Inflammatory macrophage treated with lipopolysaccharide for 1 hour (primary cell): ENCODE results near the gene QKI.
A peak's percentile ranks its signal among the peaks of the same experiment; 100 is the strongest.
"Not testable (repeated sequence)": the region's sequence is repeated elsewhere in the genome, so short reads cannot be mapped to it uniquely, and the experiment has no call there.

Experiments
- DNase-seq, 2 donors: peaks; one replicate each; pipeline ENCODE4 v3.0.0-alpha.2; 2020 to 2022

The QKI gene

GRCh38 chr6:163444077-163444476, 29.6 kb downstream of the QKI start:
- DNase-seq: no peak

- DNase-seq: no peak
Measured at GRCh38 chr6:163446549-163446948, 32.0 kb downstream of the QKI start.

DNA sequence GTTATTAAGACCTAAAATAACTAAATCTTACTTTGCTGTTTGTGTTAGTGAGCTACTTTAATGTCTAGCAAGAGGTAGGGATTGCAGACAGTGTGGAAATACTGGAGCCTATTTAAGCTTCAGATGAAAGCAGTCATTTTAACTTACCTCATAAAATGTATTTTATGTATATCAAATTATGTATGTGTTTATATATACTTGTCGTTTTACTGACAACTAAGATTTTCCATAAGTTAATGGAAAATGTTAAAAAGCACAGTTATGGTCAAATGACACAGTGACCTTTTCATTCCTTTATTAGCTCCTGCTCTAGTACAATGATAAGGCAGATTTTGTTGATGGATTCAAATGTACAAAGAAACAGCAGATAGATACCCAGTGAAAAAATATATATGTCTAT, 34.6 kb downstream of the QKI start:
- no peak for DNase-seq

DNA sequence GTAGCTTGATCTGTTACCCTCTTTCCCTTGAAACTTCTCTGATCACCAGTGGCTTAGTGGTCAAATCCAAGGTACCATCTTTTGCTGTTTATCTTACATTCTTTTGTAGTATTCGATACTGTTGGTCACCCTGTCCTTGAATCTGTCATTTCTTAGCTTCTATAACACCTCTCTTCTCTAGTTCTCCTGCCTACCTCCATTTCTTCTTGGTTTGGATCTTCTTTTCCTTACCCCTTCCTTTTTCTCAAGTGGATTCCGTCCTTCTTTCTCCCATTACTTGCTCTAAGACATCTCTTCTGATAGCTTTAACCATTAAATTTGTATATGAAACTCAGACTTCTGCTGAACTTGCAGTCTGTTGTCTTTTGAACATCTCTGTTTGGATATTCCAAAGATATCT, 39.9 kb downstream of the QKI start:
- no peak for DNase-seq

- no peak for DNase-seq
Measured at GRCh38 chr6:163455552-163455951, 41.0 kb downstream of the QKI start.

- peak; percentile 58 to 61 for DNase-seq
Measured at GRCh38 chr6:163457637-163458561, 43.4 kb downstream of the QKI start.

DNA sequence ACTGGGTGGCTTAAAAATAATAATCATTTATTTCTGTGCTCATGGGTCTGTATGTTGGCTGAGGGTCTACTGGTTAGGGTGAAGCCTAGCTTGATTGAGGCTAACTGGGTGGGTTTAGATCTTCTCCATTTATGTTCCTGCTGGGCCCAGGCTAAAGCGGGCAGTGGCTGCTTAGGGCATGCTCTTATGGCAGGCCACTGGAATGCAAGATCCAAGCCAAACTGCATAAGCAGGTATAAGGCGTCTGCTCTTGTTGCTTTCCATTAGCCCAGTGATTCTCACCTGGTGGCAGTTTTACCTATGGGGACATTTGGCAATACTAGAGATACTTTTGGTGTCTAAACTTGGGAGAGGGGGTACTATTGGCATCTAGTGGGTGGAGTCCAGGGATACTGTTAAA, 44.5 kb downstream of the QKI start:
- no peak for DNase-seq

DNA sequence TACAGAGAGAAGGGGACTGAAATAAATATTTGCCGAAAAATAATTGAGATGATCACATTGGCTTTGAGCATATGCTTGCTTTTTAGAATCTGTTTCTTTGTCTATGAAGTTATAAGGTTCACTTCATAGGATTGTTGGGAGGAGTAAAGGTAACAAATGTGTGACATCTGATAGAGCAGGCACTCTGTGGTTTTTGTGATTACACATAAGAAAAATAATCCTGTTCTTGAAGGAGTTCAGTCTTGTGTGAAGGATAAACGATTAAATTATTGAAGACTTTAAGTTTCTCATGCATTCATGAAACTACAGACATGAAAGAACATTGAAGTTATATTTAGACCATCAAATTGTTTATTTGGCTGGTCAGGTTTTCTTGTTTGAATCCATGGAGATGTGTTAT, 45.0 kb downstream of the QKI start:
- DNase-seq: no peak

GRCh38 chr6:163460307-163460782, 45.8 kb downstream of the QKI start:
- peak; percentile 41 to 57 for DNase-seq

DNA sequence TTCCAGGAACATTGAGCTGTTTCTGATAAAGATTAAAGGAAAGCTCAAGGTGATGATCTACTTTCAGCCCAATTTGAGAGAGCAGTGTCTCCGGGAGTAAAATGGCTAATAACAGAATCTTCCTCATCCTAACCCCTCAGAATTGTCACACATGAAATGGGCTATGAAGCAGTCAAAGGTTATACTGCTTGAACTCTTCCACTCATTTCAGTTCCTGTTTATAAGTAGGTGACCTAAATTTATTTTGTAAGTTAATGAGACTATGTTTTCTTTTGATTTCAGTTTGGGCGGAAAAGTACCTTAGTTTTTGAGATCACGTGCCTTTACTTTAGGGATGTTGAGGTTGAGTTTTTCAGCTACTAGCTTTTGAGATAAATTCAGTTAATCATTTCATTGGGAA, 47.2 kb downstream of the QKI start:
- peak in 1 of 2 donors; percentile 15 for DNase-seq

DNA sequence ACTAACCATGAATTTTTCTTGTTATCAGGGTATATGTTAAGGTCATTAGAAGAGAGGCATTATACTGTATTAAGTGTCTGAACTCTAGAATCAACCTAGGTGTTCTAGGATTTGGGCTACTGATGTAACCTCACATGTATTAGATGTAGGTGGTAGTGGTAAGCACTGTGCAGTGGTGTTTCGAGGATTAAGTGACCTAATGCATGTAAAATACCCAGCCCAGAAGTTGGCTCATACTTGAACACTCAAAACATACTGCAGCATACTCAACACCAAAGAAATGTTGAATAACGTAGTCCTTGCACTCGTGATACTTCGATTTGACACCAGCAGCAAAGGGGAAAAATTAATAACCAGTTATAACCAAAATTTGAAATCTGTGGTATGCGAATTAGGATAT, 48.7 kb downstream of the QKI start:
- no peak for DNase-seq

- no peak for DNase-seq
Measured at GRCh38 chr6:163463795-163464194, 49.3 kb downstream of the QKI start.

DNA sequence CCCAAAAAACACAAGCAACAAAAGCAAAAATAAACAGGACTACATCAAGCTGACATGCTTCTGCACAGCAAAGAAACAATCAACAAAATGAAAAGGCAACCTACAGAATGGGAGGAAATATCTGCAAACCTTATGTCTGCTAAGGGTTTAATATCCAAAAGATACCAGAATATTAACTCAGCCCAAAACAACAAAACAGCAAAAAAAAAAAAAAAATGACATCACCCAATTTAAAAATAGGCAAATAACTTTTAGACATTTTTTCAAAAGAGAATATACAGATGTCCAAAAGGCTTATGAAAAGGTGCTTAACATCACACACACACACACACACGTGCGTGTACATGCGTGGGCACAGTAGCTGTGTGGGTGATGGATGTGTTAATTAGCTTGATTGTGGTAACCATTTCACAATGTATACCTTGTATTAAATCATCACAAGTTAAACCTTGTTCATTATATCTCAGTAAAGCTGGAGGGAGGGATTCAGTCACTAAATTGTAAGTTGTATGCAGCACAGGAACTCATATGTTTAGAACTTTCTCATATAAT, 52.4 kb downstream of the QKI start:
- DNase-seq: no peak

DNA sequence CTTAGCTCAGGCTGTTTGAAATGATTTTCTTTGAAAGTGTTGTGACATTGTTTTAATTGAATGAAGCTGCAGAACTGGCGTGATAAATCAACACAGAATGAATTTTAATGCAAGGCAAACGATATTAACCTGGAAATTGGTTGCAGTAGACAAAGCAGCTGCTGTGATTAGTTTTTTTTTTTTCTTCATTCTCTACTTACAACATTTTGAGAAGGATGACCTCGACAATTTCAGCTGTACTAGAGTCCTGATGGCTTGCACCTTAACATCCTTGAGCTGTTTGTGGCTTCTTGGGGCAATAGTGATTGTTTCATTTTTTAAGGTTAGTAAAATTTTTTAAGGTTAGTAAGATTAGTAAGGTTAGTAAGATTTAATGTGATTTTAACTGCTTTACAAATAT, 54.2 kb downstream of the QKI start:
- DNase-seq: no peak

- DNase-seq: no peak
Measured at GRCh38 chr6:163469459-163469985, 55.0 kb downstream of the QKI start.

- no peak for DNase-seq
Measured at GRCh38 chr6:163470611-163471010, 56.1 kb downstream of the QKI start.

GRCh38 chr6:163474581-163474980, 60.1 kb downstream of the QKI start:
- DNase-seq: no peak

- not testable (repeated sequence) for DNase-seq
Measured at GRCh38 chr6:163476946-163477345, 62.4 kb downstream of the QKI start.

GRCh38 chr6:163483107-163483506, 68.6 kb downstream of the QKI start:
- DNase-seq: no peak

DNA sequence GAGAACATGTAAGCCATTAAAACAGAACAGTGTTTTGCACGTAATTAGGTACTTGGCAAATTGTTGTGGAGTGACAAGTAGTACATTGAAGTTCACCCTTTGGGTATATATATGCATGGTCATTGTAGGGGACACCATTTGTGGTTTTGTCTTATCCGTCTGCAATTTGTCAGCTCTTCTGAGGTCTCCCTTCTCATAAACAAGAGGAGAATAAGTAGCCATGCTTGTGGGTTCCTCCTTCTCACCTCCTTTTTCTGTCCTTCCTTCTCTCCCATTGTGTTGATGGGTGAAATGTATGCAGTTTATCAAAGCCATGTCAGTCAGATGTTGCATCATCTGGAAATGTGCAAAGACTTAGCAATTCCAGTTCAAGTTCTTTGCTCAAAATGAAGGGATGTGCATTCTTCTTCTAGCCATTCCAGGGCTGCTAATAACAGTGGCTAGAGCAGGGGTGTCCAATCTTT, 70.9 kb downstream of the QKI start:
- DNase-seq: no peak

DNA sequence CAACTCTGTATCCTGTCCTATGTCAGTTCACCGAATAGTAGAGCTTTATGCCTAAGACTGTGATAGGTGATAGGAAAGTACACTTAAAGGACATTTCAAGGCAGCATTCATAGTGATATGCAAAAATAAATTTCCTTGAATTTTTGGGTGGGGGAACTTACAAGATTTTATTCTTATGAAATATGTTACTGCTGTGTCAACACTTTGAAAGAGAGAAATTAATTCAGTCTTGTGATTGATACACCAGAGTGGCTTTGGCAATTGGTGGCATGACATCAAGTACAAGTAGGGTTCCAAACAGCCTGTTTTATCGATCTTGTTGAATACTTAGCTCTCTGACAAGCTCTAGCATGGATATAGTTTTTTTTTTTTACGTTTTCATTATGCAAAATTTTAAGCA, 72.3 kb downstream of the QKI start:
- peak; percentile 65 to 77 for DNase-seq

- peak; percentile 67 to 71 for DNase-seq
Measured at GRCh38 chr6:163487606-163488005, 73.1 kb downstream of the QKI start.

DNA sequence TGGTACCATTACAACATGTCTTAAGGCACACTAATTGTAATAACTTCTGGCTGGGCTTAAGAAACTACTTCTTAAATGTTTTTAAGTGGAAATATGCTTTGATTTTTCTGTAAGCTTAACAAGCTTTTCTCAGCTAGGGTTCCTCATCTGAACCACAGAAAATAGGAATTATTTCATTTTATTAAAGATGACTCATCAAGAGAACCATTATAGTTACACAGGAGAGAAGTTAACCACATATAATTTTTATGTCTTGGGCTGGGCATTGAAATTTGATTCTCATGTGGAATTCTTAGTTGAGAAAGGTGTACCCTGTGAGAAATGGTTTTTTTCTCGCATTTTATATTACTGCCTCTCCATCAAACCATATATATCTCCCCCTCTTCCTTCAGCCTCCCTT, 75.1 kb downstream of the QKI start:
- peak in 1 of 2 donors; percentile 34 for DNase-seq
